HepG2 (cell line): Measurements from ENCODE around the gene ACSL5. TPM values are rescaled to one million over a fixed set of nuclear protein-coding genes. Genes with fewer than 3 reads are reported as not detected.

Experiments
- ASH2L ChIP-seq: fragments of 300-600, 200-600 bp; sonication (generic); IDR thresholded peaks from 2 replicates; pipeline ENCODE4 v1.7.0; 2017; ENCODE audit warnings: low read depth, mild to moderate bottlenecking, moderate library complexity, mixed read lengths, low read length; ENCODE audit not compliant: insufficient read length
- BHLHE40 ChIP-seq: IDR thresholded peaks from 2 replicates; pipeline ENCODE4 v1.6.1; 2011; ENCODE audit warnings: low read length, improper control_type of control experiment
- CBX5 ChIP-seq: sonication (generic); formaldehyde crosslinking; IDR thresholded peaks from 2 replicates; pipeline ENCODE4 v1.4.0; 2020; ENCODE audit warnings: missing genetic modification reagents, borderline replicate concordance
- FOSL2 ChIP-seq: sonication (generic); formaldehyde crosslinking; IDR thresholded peaks from 2 replicates; pipeline ENCODE4 v1.4.0; 2020; ENCODE audit warnings: missing genetic modification reagents
- GFI1 ChIP-seq: sonication (generic); formaldehyde crosslinking; IDR thresholded peaks from 2 replicates; pipeline ENCODE4 v1.5.0; 2020; ENCODE audit warnings: missing genetic modification reagents, mild to moderate bottlenecking, borderline replicate concordance
- HHEX ChIP-seq: IDR thresholded peaks from 2 replicates; pipeline ENCODE4 v1.6.1; 2016; ENCODE audit warnings: control low read depth
- KLF13 ChIP-seq: sonication (generic); formaldehyde crosslinking; IDR thresholded peaks from 2 replicates; pipeline ENCODE4 v1.4.0; 2020; ENCODE audit warnings: mild to moderate bottlenecking, missing genetic modification reagents
- NKX3-1 ChIP-seq: sonication (generic); formaldehyde crosslinking; IDR thresholded peaks from 2 replicates; pipeline ENCODE4 v1.5.0; 2020; ENCODE audit warnings: missing genetic modification reagents
- SOX5 ChIP-seq: IDR thresholded peaks from 2 replicates; pipeline ENCODE4 v1.6.1; 2016; ENCODE audit warnings: borderline replicate concordance
- SP1 ChIP-seq, 2 experiments: fragments of 450-650 bp in 1 of 2; sonication (generic) in 1 of 2; formaldehyde crosslinking in 1 of 2; IDR thresholded peaks; 2 replicates each; pipeline versions ENCODE4 v1.4.0 to v1.6.1; 2016 to 2020; ENCODE audit warnings: missing genetic modification reagents in 1 of 2
- ZC3H13 ChIP-seq: sonication (generic); formaldehyde crosslinking; IDR thresholded peaks from 2 replicates; pipeline ENCODE4 v1.8.1; 2023; ENCODE audit warnings: mild to moderate bottlenecking, missing genetic modification reagents, moderate library complexity
- ZNF12 ChIP-seq: sonication (generic); formaldehyde crosslinking; IDR thresholded peaks from 2 replicates; pipeline ENCODE4 v1.5.0; 2020; ENCODE audit warnings: missing genetic modification reagents
- ZNF17 ChIP-seq: sonication (generic); formaldehyde crosslinking; IDR thresholded peaks from 2 replicates; pipeline ENCODE4 v1.5.0; 2020; ENCODE audit warnings: mild to moderate bottlenecking, missing genetic modification reagents
- ZNF563 ChIP-seq: sonication (generic); formaldehyde crosslinking; IDR thresholded peaks from 2 replicates; pipeline ENCODE4 v1.8.0; 2022; ENCODE audit warnings: mild to moderate bottlenecking, moderate library complexity, missing genetic modification reagents
- ZNF841 ChIP-seq: sonication (generic); formaldehyde crosslinking; IDR thresholded peaks from 2 replicates; pipeline ENCODE4 v1.8.1; 2023; ENCODE audit warnings: missing genetic modification reagents, borderline replicate concordance
- ZSCAN30 ChIP-seq: sonication (generic); formaldehyde crosslinking; IDR thresholded peaks from 2 replicates; pipeline ENCODE4 v1.5.0; 2020; ENCODE audit warnings: mild to moderate bottlenecking, missing genetic modification reagents
- polyA plus RNA-seq, 8 experiments: library from polyadenylated mRNA; depleted of rRNA in 3 of 8; stranded (reverse) in 7 of 8; unstranded in 1 of 8; fragments of >200 nt; fragmentation: Illumina TruSeq in 4 of 8; extraction: Trizol in 4 of 8; gene quantifications; 2 replicates each; pipeline versions ENCODE4 v1.2.1 to v1.2.3, GENCODE V29; 2011 to 2016; ENCODE audit warnings: low read depth in 4 of 8, missing spikeins in 1 of 8, mixed read lengths in 1 of 8; ENCODE audit not compliant: insufficient read depth in 1 of 8
- total RNA-seq, 5 experiments: library from RNA; depleted of rRNA; stranded (reverse); fragments of >200 nt; fragmentation: Illumina TruSeq; extraction: Trizol; gene quantifications; 2 replicates each; pipeline ENCODE4 v1.2.3, GENCODE V29; 2016; ENCODE audit warnings: low read depth in 1 of 5
- TF ChIP-seq, protein P1 (sequence below): sonication (generic); formaldehyde crosslinking; IDR thresholded peaks from 2 replicates; pipeline ENCODE4 v1.8.1; 2023; ENCODE audit warnings: mild to moderate bottlenecking, missing genetic modification reagents
- TF ChIP-seq, protein P2 (sequence below): sonication (generic); formaldehyde crosslinking; IDR thresholded peaks from 2 replicates; pipeline ENCODE4 v1.5.0; 2020; ENCODE audit warnings: missing genetic modification reagents
- TF ChIP-seq, protein P3 (sequence below), 2 experiments: fragments of 450-650 bp in 1 of 2; sonication (generic) in 1 of 2; formaldehyde crosslinking; IDR thresholded peaks; 2 replicates each; pipeline versions ENCODE4 v1.5.0 to v1.8.0; 2020 to 2022; ENCODE audit warnings: mild to moderate bottlenecking in 1 of 2, missing genetic modification reagents in 1 of 2
- TF ChIP-seq, protein P4 (sequence below): sonication (generic); formaldehyde crosslinking; IDR thresholded peaks from 2 replicates; pipeline ENCODE4 v1.4.0; 2020; ENCODE audit warnings: missing genetic modification reagents
- TF ChIP-seq, protein P5 (sequence below): sonication (generic); formaldehyde crosslinking; conservative IDR thresholded peaks from 2 replicates; pipeline ENCODE4 v1.8.1; 2023; ENCODE audit warnings: missing genetic modification reagents
- TF ChIP-seq, protein P6 (sequence below): sonication (generic); formaldehyde crosslinking; IDR thresholded peaks from 2 replicates; pipeline ENCODE4 v1.9.0; 2021; ENCODE audit warnings: missing genetic modification reagents, mild to moderate bottlenecking, borderline replicate concordance

ACSL5 gene
- total and polyA plus RNA-seq, 2 of the 13 experiments (the other 11 are each of a cell fraction or from before 2014, with no cell fraction given) = 56.4 to 82.5 TPM

DNA sequence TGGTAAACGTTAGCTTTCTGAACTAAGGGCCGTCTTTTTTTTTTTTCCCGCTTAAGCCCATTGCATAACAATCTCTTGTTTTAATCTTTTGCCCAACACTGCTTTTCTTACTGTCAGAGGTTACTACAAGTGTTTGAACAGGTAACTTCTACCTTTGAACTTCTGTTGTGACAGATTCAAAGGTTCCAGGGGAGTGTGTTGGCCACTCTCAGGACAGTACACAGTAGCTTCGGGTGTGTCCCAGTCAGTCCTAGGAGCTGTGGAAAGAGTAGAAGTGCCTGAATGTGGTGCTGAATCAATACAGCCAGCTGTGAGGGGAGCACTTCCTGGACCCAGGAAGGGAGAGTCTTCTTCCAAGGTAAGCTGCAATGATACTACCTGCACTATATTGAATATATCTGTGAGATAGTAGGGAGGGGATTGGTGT lies at the start of gene ACSL5 (continued):
- TF ChIP-seq, protein P1, sequence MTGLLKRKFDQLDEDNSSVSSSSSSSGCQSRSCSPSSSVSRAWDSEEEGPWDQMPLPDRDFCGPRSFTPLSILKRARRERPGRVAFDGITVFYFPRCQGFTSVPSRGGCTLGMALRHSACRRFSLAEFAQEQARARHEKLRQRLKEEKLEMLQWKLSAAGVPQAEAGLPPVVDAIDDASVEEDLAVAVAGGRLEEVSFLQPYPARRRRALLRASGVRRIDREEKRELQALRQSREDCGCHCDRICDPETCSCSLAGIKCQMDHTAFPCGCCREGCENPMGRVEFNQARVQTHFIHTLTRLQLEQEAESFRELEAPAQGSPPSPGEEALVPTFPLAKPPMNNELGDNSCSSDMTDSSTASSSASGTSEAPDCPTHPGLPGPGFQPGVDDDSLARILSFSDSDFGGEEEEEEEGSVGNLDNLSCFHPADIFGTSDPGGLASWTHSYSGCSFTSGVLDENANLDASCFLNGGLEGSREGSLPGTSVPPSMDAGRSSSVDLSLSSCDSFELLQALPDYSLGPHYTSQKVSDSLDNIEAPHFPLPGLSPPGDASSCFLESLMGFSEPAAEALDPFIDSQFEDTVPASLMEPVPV = no peak
- TF ChIP-seq, protein P2, sequence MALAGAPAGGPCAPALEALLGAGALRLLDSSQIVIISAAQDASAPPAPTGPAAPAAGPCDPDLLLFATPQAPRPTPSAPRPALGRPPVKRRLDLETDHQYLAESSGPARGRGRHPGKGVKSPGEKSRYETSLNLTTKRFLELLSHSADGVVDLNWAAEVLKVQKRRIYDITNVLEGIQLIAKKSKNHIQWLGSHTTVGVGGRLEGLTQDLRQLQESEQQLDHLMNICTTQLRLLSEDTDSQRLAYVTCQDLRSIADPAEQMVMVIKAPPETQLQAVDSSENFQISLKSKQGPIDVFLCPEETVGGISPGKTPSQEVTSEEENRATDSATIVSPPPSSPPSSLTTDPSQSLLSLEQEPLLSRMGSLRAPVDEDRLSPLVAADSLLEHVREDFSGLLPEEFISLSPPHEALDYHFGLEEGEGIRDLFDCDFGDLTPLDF = peak; percentile 59; the same call in 1 of the 2 replicates
- TF ChIP-seq ZNF841 (CRISPR knock-in tag) (no peak), ZNF12 (CRISPR knock-in tag) (peak; percentile 16; the same call in 1 of the 2 replicates), ASH2L (peak; percentile 66), SP1 (IDR thresholded peaks at IDR 0.05) (no peak), SP1 (CRISPR knock-in tag; IDR thresholded peaks at IDR 0.05) (no peak), FOSL2 (peak; percentile 77), ZC3H13 (CRISPR knock-in tag) (0 out of 2 replicates have a peak, but pooled peaks have one; percentile 40), NKX3-1 (CRISPR knock-in tag) (peak; percentile 53), KLF13 (CRISPR knock-in tag) (no peak), SOX5 (peak; percentile 89), GFI1 (CRISPR knock-in tag) (peak; percentile 90), ZSCAN30 (CRISPR knock-in tag) (no peak), ZNF17 (no peak), ZNF563 (CRISPR knock-in tag) (no peak), CBX5 (CRISPR knock-in tag) (peak; percentile 32; the same call in 1 of the 2 replicates), HHEX (CRISPR knock-in tag) (peak; percentile 33; the same call in 1 of the 2 replicates), BHLHE40 (no peak)
- TF ChIP-seq, protein P3, sequence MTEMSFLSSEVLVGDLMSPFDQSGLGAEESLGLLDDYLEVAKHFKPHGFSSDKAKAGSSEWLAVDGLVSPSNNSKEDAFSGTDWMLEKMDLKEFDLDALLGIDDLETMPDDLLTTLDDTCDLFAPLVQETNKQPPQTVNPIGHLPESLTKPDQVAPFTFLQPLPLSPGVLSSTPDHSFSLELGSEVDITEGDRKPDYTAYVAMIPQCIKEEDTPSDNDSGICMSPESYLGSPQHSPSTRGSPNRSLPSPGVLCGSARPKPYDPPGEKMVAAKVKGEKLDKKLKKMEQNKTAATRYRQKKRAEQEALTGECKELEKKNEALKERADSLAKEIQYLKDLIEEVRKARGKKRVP (CRISPR knock-in tag; IDR thresholded peaks at IDR 0.05) = peak in 1 of 2 experiments; percentile 35; a peak in 1 of 4 replicates
- TF ChIP-seq, protein P4, sequence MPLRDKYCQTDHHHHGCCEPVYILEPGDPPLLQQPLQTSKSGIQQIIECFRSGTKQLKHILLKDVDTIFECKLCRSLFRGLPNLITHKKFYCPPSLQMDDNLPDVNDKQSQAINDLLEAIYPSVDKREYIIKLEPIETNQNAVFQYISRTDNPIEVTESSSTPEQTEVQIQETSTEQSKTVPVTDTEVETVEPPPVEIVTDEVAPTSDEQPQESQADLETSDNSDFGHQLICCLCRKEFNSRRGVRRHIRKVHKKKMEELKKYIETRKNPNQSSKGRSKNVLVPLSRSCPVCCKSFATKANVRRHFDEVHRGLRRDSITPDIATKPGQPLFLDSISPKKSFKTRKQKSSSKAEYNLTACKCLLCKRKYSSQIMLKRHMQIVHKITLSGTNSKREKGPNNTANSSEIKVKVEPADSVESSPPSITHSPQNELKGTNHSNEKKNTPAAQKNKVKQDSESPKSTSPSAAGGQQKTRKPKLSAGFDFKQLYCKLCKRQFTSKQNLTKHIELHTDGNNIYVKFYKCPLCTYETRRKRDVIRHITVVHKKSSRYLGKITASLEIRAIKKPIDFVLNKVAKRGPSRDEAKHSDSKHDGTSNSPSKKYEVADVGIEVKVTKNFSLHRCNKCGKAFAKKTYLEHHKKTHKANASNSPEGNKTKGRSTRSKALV (CRISPR knock-in tag) = no peak
- TF ChIP-seq, protein P5, sequence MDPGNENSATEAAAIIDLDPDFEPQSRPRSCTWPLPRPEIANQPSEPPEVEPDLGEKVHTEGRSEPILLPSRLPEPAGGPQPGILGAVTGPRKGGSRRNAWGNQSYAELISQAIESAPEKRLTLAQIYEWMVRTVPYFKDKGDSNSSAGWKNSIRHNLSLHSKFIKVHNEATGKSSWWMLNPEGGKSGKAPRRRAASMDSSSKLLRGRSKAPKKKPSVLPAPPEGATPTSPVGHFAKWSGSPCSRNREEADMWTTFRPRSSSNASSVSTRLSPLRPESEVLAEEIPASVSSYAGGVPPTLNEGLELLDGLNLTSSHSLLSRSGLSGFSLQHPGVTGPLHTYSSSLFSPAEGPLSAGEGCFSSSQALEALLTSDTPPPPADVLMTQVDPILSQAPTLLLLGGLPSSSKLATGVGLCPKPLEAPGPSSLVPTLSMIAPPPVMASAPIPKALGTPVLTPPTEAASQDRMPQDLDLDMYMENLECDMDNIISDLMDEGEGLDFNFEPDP (CRISPR knock-in tag) = no peak
- TF ChIP-seq, protein P6, sequence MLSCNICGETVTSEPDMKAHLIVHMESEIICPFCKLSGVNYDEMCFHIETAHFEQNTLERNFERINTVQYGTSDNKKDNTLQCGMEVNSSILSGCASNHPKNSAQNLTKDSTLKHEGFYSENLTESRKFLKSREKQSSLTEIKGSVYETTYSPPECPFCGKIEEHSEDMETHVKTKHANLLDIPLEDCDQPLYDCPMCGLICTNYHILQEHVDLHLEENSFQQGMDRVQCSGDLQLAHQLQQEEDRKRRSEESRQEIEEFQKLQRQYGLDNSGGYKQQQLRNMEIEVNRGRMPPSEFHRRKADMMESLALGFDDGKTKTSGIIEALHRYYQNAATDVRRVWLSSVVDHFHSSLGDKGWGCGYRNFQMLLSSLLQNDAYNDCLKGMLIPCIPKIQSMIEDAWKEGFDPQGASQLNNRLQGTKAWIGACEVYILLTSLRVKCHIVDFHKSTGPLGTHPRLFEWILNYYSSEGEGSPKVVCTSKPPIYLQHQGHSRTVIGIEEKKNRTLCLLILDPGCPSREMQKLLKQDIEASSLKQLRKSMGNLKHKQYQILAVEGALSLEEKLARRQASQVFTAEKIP (CRISPR knock-in tag) = no peak
